ENCODE measurements around the gene MFAP2.

DNA sequence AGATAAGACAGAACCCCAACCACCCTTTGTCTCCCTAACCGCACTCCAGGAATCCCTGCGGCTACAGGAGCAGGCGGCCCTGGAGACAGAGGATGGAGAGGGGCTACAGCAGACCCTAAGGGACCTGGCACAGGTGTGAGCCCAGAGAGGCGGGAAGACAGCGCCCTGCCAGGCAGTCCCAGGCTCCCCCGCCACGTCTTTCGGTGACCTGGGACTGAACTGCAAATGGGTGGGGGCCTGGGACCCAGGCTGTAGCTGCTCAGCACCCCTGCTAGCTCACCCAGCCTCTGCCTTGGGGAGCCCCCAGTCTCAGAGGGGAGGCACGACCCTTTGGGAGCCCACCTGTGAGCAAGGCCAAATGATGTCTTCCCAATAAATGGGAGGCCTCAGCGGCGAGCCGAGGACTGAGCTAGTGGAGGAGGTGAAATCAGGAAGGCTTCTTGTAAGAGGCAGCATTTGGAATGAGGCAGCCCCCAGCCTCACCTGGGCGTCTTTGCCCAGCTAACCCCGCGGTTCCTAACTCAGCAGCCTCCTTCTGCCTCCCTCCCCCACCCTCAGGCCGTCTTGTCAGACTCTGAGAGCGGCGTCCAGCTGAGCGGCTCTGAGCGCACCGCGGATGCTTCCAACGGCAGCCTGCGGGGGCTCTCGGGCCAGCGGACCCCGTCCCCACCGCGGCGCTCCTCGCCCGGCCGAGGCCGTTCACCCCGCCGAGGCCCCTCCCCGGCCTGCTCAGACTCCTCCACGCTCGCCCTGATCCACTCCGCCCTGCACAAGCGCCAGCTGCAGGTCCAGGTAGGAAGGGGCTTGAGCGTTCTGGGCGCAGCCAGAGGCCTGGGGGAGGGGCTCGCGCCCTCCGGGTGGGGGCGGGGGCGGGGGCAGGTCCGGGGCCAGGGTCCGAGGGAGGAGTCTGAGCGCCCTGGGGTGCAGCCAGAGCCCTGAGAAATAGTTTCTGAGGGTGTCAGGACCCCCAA is 41.8 kb downstream of the MFAP2 start:
- TF ChIP-seq, protein P1, sequence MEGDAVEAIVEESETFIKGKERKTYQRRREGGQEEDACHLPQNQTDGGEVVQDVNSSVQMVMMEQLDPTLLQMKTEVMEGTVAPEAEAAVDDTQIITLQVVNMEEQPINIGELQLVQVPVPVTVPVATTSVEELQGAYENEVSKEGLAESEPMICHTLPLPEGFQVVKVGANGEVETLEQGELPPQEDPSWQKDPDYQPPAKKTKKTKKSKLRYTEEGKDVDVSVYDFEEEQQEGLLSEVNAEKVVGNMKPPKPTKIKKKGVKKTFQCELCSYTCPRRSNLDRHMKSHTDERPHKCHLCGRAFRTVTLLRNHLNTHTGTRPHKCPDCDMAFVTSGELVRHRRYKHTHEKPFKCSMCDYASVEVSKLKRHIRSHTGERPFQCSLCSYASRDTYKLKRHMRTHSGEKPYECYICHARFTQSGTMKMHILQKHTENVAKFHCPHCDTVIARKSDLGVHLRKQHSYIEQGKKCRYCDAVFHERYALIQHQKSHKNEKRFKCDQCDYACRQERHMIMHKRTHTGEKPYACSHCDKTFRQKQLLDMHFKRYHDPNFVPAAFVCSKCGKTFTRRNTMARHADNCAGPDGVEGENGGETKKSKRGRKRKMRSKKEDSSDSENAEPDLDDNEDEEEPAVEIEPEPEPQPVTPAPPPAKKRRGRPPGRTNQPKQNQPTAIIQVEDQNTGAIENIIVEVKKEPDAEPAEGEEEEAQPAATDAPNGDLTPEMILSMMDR (conservative IDR thresholded peaks at IDR 0.05; ENCODE audit: low read depth, low read length), result no peak
- no peak for TF ChIP-seq EZH2 (IDR thresholded peaks at IDR 0.05; ENCODE audit: borderline replicate concordance, low read depth, low read length, poor library complexity, severe bottlenecking)

All from A673 (cell line).